GM21515 (cell line): ENCODE data around the gene IGSF21.
"Not testable (repeated sequence)": the region's sequence is repeated elsewhere in the genome, so short reads cannot be mapped to it uniquely, and the experiment has no call there.

ENCODE experiments used
- ATAC-seq: cut with Tn5 transposase; IDR thresholded peaks from one replicate; pipeline ENCODE4 v1.9.1; 2021; ENCODE audit not compliant: unreplicated experiment

IGSF21 gene

GRCh38 chr1:18416126-18416525 lies 308.5 kb downstream of the IGSF21 start:
- ATAC-seq, result not testable (repeated sequence)

DNA sequence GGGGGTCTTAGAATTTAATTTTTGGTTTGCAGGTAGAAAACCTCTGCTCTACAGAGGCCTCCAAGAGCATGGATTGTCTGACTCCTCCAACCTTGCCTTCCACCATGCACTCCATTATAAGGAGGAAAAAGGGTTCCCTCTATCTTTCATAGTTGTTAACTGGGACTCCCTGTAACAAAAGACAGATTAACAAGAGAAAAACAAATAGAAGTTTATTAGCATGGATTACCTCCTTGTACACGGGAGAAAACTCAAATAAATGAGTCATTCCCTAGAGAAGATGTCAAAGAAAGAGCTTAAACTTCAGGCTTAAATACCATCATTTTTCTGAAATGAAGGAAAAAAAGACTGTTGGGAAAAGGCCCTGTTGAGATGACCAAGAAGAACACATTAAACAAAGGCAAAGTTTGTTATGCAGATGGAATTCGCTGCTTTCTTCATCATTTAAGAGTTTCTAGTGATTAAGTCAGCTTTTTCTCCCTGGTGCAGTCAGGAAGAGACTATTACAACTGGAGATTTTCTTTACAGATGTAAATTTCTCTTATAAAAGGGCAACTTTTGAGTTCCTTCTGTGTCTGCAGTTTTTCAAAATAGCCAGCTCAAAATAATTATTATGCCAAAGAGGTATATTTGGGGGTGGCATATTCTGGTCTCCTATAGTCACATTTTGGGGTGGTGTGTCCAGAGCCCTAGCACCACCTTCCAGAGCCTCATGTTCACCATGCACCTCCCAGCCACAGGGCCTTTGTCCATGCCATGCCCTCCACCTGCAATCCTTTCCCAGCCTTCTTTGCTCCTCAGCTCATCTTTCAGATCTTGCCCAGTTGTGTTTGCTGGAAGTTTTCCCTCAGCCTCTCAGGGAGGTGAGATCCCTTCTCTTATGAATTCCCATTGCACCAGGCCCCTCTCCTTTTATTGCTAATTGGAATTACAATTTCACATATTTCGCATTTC lies 310.0 kb downstream of the IGSF21 start:
- ATAC-seq, result no peak

DNA sequence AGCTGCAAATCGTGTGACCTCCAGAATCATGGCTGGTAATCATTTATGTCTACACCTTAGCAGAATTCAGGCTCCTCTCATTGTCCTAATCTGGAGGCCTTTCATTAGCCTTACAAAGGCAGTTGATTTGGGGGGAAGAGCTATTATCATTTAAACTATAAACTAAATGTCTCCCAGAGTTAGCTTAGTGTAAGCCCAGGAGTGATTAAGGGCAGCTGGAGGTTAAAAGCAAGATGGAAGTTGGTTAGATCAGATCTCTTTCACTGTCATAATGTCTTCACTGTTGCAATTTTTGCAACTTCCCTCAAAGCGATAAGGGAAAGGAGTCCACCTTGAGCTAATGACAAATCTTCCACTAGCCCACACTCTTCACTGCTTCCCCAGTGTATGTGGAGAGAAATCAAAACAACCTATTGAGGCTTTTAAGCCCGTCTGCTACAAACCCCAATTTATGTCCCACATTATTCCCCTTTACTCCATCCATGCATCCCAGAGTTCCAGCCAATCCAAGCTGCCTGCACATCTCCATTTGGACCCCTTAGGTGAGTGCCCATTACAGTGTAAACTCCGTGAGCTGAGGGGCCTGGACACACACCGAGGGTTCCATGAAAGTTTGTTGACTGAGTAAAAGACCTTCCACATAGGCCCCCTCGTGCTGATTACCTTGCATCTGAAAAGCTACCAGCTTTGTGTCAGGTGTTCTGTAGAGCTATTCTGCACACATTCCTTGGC lies 311.7 kb downstream of the IGSF21 start:
- ATAC-seq, result no peak

GRCh38 chr1:18419845-18420184 lies 312.2 kb downstream of the IGSF21 start:
- ATAC-seq, result no peak

DNA sequence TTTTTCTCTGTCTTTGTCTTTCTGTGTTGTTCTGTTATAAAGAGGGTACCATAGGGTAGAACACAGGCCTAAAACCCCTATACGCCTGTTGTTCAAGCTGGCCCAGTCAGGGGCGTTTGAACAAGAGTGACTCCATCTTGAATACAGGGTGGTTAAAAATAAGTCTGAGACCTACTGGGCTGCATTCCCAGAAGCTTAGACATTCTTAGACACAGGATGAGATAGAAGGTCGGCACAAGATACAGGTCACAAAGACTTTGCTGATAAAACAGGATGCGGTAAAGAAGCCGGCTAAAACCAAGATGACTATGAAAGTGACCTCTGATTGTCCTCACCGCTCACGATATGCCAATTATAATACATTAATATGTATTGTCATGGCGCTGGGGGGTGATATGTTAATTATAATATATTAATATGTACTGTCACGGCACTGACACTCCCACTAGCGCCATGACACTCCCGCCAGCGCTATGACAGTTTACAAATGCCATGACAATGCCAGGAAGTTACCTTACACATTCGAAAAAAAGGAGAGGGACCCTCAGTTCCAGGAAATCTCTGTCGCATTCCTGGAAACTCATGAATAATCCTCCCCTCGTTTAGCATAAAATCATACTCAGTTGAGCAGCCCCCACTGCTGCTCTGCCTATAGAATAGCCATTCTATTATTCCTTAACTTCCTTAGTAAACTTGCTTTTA lies 314.6 kb downstream of the IGSF21 start:
- no peak for ATAC-seq

DNA sequence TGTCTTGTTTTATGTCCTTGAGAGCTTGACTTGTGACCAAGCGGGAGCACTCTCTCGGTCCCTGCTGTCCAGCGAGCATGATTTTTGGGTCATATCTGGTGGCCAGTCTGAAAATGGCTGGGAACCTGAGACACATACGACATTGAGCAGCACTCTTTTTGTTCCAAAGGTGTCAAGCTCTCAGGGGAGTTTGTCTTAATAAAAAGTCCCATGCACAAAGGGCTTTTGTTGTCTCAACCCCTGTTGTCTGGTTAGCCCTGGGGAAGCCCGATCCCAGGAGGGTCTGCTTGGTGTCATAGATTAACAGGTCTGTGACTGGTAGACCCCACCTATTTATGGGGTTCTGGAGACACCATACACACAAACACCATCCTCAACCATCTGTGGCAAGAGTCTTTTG lies 315.4 kb downstream of the IGSF21 start:
- ATAC-seq, result no peak

DNA sequence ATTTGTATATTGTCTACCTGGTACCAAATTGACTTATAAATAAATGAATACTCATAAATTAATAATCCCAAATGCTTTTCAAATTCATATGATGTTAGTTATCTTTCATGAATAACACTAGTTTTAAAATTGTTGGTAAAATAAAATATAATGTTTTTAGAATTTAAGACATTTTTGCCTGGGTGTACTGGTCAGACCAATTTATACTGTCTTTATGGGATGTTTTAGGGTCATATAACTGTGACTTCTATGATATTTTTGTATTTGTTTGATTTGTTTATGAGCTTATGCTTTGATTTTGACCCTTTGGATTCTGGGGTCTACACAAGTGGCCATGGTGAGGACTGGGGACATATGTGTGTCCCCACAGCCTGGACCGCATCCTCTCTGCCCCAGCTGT lies 319.0 kb downstream of the IGSF21 start:
- ATAC-seq, result no peak
